ENCODE measurements around the gene TMEM30B.

The TMEM30B gene

GRCh38 chr14:61281186-61281947 is at the start of gene TMEM30B:
TMEM30B (minus strand) TSS chr14:61281338; CDS start chr14:61281147, 191 bp downstream.
- H3K9me3 ChIP-seq (ENCODE audit: control insufficient read depth, insufficient read depth, low read depth, low read length): no peaks in the 10 kb centered on the region
- H3K27me3 ChIP-seq (ENCODE audit: control insufficient read depth, insufficient read depth, low read length): peaks cover 43% of the 10 kb centered on the region
- H3K4me3 ChIP-seq (ENCODE audit: low read depth, low read length): peak within 1 kb of the TSS; percentile 62
- no peaks in the 10 kb centered on the region; the same call in 1 of the 2 replicates for H3K4me1 ChIP-seq (ENCODE audit: control insufficient read depth, insufficient read depth, low read length)
- no peak within 1 kb of the TSS for H3K27ac ChIP-seq (ENCODE audit: low read depth, low read length)
- no peaks in the 10 kb centered on the region for H3K36me3 ChIP-seq (ENCODE audit: control insufficient read depth, insufficient read depth, low read length)
- peak within 1 kb of the TSS; percentile 59 for H3K9ac ChIP-seq (ENCODE audit: low read length)

GRCh38 chr14:61330511-61330910 is 49.4 kb upstream of the TMEM30B start:
- Histone ChIP-seq H3K27me3 (ENCODE audit: control insufficient read depth, insufficient read depth, low read length) (no peaks in the 10 kb centered on the region), H3K9ac (ENCODE audit: low read length) (no peak overlapping the region), H3K4me3 (ENCODE audit: low read depth, low read length) (no peak overlapping the region), H3K36me3 (ENCODE audit: control insufficient read depth, insufficient read depth, low read length) (no peaks in the 10 kb centered on the region), H3K27ac (ENCODE audit: low read depth, low read length) (no peak overlapping the region), H3K4me1 (ENCODE audit: control insufficient read depth, insufficient read depth, low read length) (0 out of 2 replicates have a peak, but pooled peaks cover 3% of the 10 kb centered on the region), H3K9me3 (ENCODE audit: control insufficient read depth, insufficient read depth, low read depth, low read length) (peaks cover 6% of the 10 kb centered on the region)

- H3K27me3 ChIP-seq (ENCODE audit: control insufficient read depth, insufficient read depth, low read length): no peaks in the 10 kb centered on the region
- no peaks in the 10 kb centered on the region for H3K36me3 ChIP-seq (ENCODE audit: control insufficient read depth, insufficient read depth, low read length)
- H3K4me3 ChIP-seq (ENCODE audit: low read depth, low read length): no peak overlapping the region
- H3K27ac ChIP-seq (ENCODE audit: low read depth, low read length): no peak overlapping the region
- H3K9ac ChIP-seq (ENCODE audit: low read length): no peak overlapping the region
- H3K4me1 ChIP-seq (ENCODE audit: control insufficient read depth, insufficient read depth, low read length): 0 out of 2 replicates have a peak, but pooled peaks cover 3% of the 10 kb centered on the region
- peaks cover 6% of the 10 kb centered on the region for H3K9me3 ChIP-seq (ENCODE audit: control insufficient read depth, insufficient read depth, low read depth, low read length)
Measured at GRCh38 chr14:61329478-61330051, 48.4 kb upstream of the TMEM30B start.

- H3K36me3 ChIP-seq (ENCODE audit: control insufficient read depth, insufficient read depth, low read length): no peaks in the 10 kb centered on the region
- no peak overlapping the region for H3K27ac ChIP-seq (ENCODE audit: low read depth, low read length)
- H3K4me1 ChIP-seq (ENCODE audit: control insufficient read depth, insufficient read depth, low read length): 0 out of 2 replicates have a peak, but pooled peaks cover 3% of the 10 kb centered on the region
- peaks cover 6% of the 10 kb centered on the region for H3K9me3 ChIP-seq (ENCODE audit: control insufficient read depth, insufficient read depth, low read depth, low read length)
- no peak overlapping the region for H3K4me3 ChIP-seq (ENCODE audit: low read depth, low read length)
- no peak overlapping the region for H3K9ac ChIP-seq (ENCODE audit: low read length)
- H3K27me3 ChIP-seq (ENCODE audit: control insufficient read depth, insufficient read depth, low read length): peaks cover 5% of the 10 kb centered on the region
Measured at GRCh38 chr14:61328626-61329262, 47.6 kb upstream of the TMEM30B start.

- H3K4me1 ChIP-seq (ENCODE audit: control insufficient read depth, insufficient read depth, low read length): peaks cover 15% of the 10 kb centered on the region
- H3K9ac ChIP-seq (ENCODE audit: low read length): no peak overlapping the region
- peaks cover 6% of the 10 kb centered on the region for H3K9me3 ChIP-seq (ENCODE audit: control insufficient read depth, insufficient read depth, low read depth, low read length)
- H3K36me3 ChIP-seq (ENCODE audit: control insufficient read depth, insufficient read depth, low read length): no peaks in the 10 kb centered on the region
- no peak overlapping the region for H3K4me3 ChIP-seq (ENCODE audit: low read depth, low read length)
- H3K27me3 ChIP-seq (ENCODE audit: control insufficient read depth, insufficient read depth, low read length): peaks cover 24% of the 10 kb centered on the region
- H3K27ac ChIP-seq (ENCODE audit: low read depth, low read length): no peak overlapping the region
Measured at GRCh38 chr14:61326847-61327246, 45.7 kb upstream of the TMEM30B start.

GRCh38 chr14:61326146-61326545 is 45.0 kb upstream of the TMEM30B start:
- Histone ChIP-seq H3K36me3 (ENCODE audit: control insufficient read depth, insufficient read depth, low read length) (no peaks in the 10 kb centered on the region), H3K9me3 (ENCODE audit: control insufficient read depth, insufficient read depth, low read depth, low read length) (peaks cover 6% of the 10 kb centered on the region), H3K27me3 (ENCODE audit: control insufficient read depth, insufficient read depth, low read length) (peaks cover 31% of the 10 kb centered on the region), H3K4me3 (ENCODE audit: low read depth, low read length) (no peak overlapping the region), H3K9ac (ENCODE audit: low read length) (no peak overlapping the region), H3K27ac (ENCODE audit: low read depth, low read length) (no peak overlapping the region), H3K4me1 (ENCODE audit: control insufficient read depth, insufficient read depth, low read length) (peaks cover 15% of the 10 kb centered on the region)

GRCh38 chr14:61325166-61325565 is 44.0 kb upstream of the TMEM30B start:
- Histone ChIP-seq H3K27me3 (ENCODE audit: control insufficient read depth, insufficient read depth, low read length) (peaks cover 40% of the 10 kb centered on the region), H3K4me3 (ENCODE audit: low read depth, low read length) (no peak overlapping the region), H3K27ac (ENCODE audit: low read depth, low read length) (no peak overlapping the region), H3K9ac (ENCODE audit: low read length) (no peak overlapping the region), H3K4me1 (ENCODE audit: control insufficient read depth, insufficient read depth, low read length) (peaks cover 15% of the 10 kb centered on the region), H3K9me3 (ENCODE audit: control insufficient read depth, insufficient read depth, low read depth, low read length) (peaks cover 6% of the 10 kb centered on the region), H3K36me3 (ENCODE audit: control insufficient read depth, insufficient read depth, low read length) (no peaks in the 10 kb centered on the region)

GRCh38 chr14:61323970-61324369 is 42.8 kb upstream of the TMEM30B start:
- Histone ChIP-seq H3K4me3 (ENCODE audit: low read depth, low read length) (no peak overlapping the region), H3K27me3 (ENCODE audit: control insufficient read depth, insufficient read depth, low read length) (peaks cover 44% of the 10 kb centered on the region), H3K9me3 (ENCODE audit: control insufficient read depth, insufficient read depth, low read depth, low read length) (peaks cover 6% of the 10 kb centered on the region), H3K27ac (ENCODE audit: low read depth, low read length) (no peak overlapping the region), H3K36me3 (ENCODE audit: control insufficient read depth, insufficient read depth, low read length) (no peaks in the 10 kb centered on the region), H3K9ac (ENCODE audit: low read length) (no peak overlapping the region), H3K4me1 (ENCODE audit: control insufficient read depth, insufficient read depth, low read length) (peaks cover 15% of the 10 kb centered on the region)

GRCh38 chr14:61322799-61323290 is 41.7 kb upstream of the TMEM30B start:
- peak overlapping the region; percentile 76 for H3K4me3 ChIP-seq (ENCODE audit: low read depth, low read length)
- H3K27me3 ChIP-seq (ENCODE audit: control insufficient read depth, insufficient read depth, low read length): peaks cover 44% of the 10 kb centered on the region
- H3K27ac ChIP-seq (ENCODE audit: low read depth, low read length): no peak overlapping the region
- peaks cover 15% of the 10 kb centered on the region for H3K4me1 ChIP-seq (ENCODE audit: control insufficient read depth, insufficient read depth, low read length)
- H3K9ac ChIP-seq (ENCODE audit: low read length): no peak overlapping the region
- no peaks in the 10 kb centered on the region for H3K36me3 ChIP-seq (ENCODE audit: control insufficient read depth, insufficient read depth, low read length)
- peaks cover 6% of the 10 kb centered on the region for H3K9me3 ChIP-seq (ENCODE audit: control insufficient read depth, insufficient read depth, low read depth, low read length)

GRCh38 chr14:61322011-61322798 is 41.1 kb upstream of the TMEM30B start:
- no peak overlapping the region for H3K27ac ChIP-seq (ENCODE audit: low read depth, low read length)
- H3K9ac ChIP-seq (ENCODE audit: low read length): peak overlapping the region; percentile 43
- H3K27me3 ChIP-seq (ENCODE audit: control insufficient read depth, insufficient read depth, low read length): peaks cover 44% of the 10 kb centered on the region
- no peaks in the 10 kb centered on the region for H3K36me3 ChIP-seq (ENCODE audit: control insufficient read depth, insufficient read depth, low read length)
- peaks cover 6% of the 10 kb centered on the region for H3K9me3 ChIP-seq (ENCODE audit: control insufficient read depth, insufficient read depth, low read depth, low read length)
- peak overlapping the region; percentile 76 for H3K4me3 ChIP-seq (ENCODE audit: low read depth, low read length)
- peaks cover 15% of the 10 kb centered on the region for H3K4me1 ChIP-seq (ENCODE audit: control insufficient read depth, insufficient read depth, low read length)
